DND-41 (cell line): ENCODE measurements around the gene PCDH9.

Source experiments
- ATAC-seq: fragments of 200-7000 bp; cut with Tn5 transposase; 3 replicates; pipeline ENCODE4 v1.9.1; 2021; ENCODE audit warnings: low read depth; ENCODE audit not compliant: insufficient read depth
- DNase-seq: peaks from one replicate; pipeline ENCODE4 v3.0.0-alpha.2; 2020
- H2AFZ ChIP-seq: 2 replicates; pipeline ENCODE4 v1.6.0; 2012; ENCODE audit warnings: low read depth, low read length
- H3K27ac ChIP-seq: 2 replicates; pipeline ENCODE4 v1.5.1; 2012; ENCODE audit warnings: low read length, inconsistent platforms
- H3K27me3 ChIP-seq: fragments of 200-600 bp; sonication (generic); 2 replicates; pipeline ENCODE4 v1.6.0; 2012; ENCODE audit warnings: low read length, mild to moderate bottlenecking, inconsistent platforms; ENCODE audit not compliant: insufficient read depth, poor library complexity
- H3K36me3 ChIP-seq: 2 replicates; pipeline ENCODE4 v1.5.1; 2012; ENCODE audit warnings: low read length, inconsistent platforms; ENCODE audit not compliant: insufficient read depth
- H3K4me1 ChIP-seq: 2 replicates; pipeline ENCODE4 v1.5.1; 2012; ENCODE audit warnings: mild to moderate bottlenecking, low read length; ENCODE audit not compliant: insufficient read depth
- H3K4me2 ChIP-seq: 2 replicates; pipeline ENCODE4 v1.6.0; 2012; ENCODE audit warnings: mild to moderate bottlenecking, moderate library complexity, low read length, inconsistent platforms; ENCODE audit not compliant: insufficient read depth
- H3K4me3 ChIP-seq, 2 experiments: fragments of 200-600 bp in 1 of 2; shearing (Covaris generic) in 1 of 2; 2 replicates each; pipeline ENCODE4 v1.5.1; 2012 to 2016; ENCODE audit warnings: inconsistent platforms in 2 of 2, low read length in 2 of 2, mild to moderate bottlenecking in 2 of 2, low read depth in 1 of 2, moderate library complexity in 1 of 2
- H3K79me2 ChIP-seq: 2 replicates; pipeline ENCODE4 v1.6.0; 2012; ENCODE audit warnings: low read length, inconsistent platforms; ENCODE audit not compliant: insufficient read depth
- H3K9ac ChIP-seq: 2 replicates; pipeline ENCODE4 v1.6.0; 2012; ENCODE audit warnings: low read depth, mild to moderate bottlenecking, inconsistent platforms, low read length, moderate library complexity
- H3K9me3 ChIP-seq: 2 replicates; pipeline ENCODE4 v1.5.1; 2012; ENCODE audit warnings: low read length, moderate library complexity, mild to moderate bottlenecking, inconsistent platforms; ENCODE audit not compliant: insufficient read depth, severe bottlenecking
- H4K20me1 ChIP-seq: 2 replicates; pipeline ENCODE4 v1.6.0; 2012; ENCODE audit warnings: low read length; ENCODE audit not compliant: insufficient read depth
- CTCF ChIP-seq: IDR thresholded peaks from 2 replicates; pipeline ENCODE4 v1.5.1; 2012; ENCODE audit warnings: borderline replicate concordance, low read length, moderate library complexity, mild to moderate bottlenecking; ENCODE audit not compliant: poor library complexity, severe bottlenecking; ENCODE audit errors: extremely low read depth
- EZH2 ChIP-seq: IDR thresholded peaks from 3 replicates; pipeline ENCODE4 v1.6.1; 2012; ENCODE audit warnings: borderline replicate concordance, low read depth, mild to moderate bottlenecking, moderate library complexity, low read length, inconsistent platforms; ENCODE audit not compliant: severe bottlenecking

Gene PCDH9

GRCh38 chr13:66803013-66803807 lies 426.9 kb downstream of the PCDH9 start:
- Histone ChIP-seq H3K9ac (no peak overlapping the region), H3K27me3 (no peaks in the 10 kb centered on the region), H4K20me1 (no peaks in the 10 kb centered on the region), H3K27ac (no peak overlapping the region), H3K4me1 (no peaks in the 10 kb centered on the region), H3K36me3 (no peaks in the 10 kb centered on the region), H3K4me3 (no peak overlapping the region), H3K4me2 (no peak overlapping the region), H3K79me2 (no peaks in the 10 kb centered on the region), H2AFZ (0 out of 2 replicates have a peak overlapping the region, but pooled peaks have one; percentile 19), H3K9me3 (no peaks in the 10 kb centered on the region)
- DNase-seq, result no peak
- TF ChIP-seq EZH2 (no peak), CTCF (no peak)
- no peak for ATAC-seq

GRCh38 chr13:66795636-66796035 lies 434.5 kb downstream of the PCDH9 start:
- no peak overlapping the region for H3K27ac ChIP-seq
- H3K36me3 ChIP-seq, result no peaks in the 10 kb centered on the region
- no peak overlapping the region for H3K4me3 ChIP-seq
- no peaks in the 10 kb centered on the region for H3K79me2 ChIP-seq
- ATAC-seq, result no peak
- H4K20me1 ChIP-seq, result no peaks in the 10 kb centered on the region
- H3K4me1 ChIP-seq, result no peaks in the 10 kb centered on the region
- H3K4me2 ChIP-seq, result no peak overlapping the region
- no peak overlapping the region for H3K9ac ChIP-seq
- no peaks in the 10 kb centered on the region for H3K9me3 ChIP-seq
- H2AFZ ChIP-seq, result peak overlapping the region; percentile 22; the same call in 1 of the 2 replicates
- no peak for DNase-seq
- TF ChIP-seq EZH2 (no peak), CTCF (no peak)
- no peaks in the 10 kb centered on the region for H3K27me3 ChIP-seq

- ATAC-seq (no peak), DNase-seq (no peak)
- H4K20me1 ChIP-seq, result no peaks in the 10 kb centered on the region
- no peak overlapping the region for H3K4me2 ChIP-seq
- H2AFZ ChIP-seq, result no peak overlapping the region
- H3K36me3 ChIP-seq, result no peaks in the 10 kb centered on the region
- no peaks in the 10 kb centered on the region for H3K9me3 ChIP-seq
- no peaks in the 10 kb centered on the region for H3K79me2 ChIP-seq
- H3K27ac ChIP-seq, result no peak overlapping the region
- H3K4me3 ChIP-seq, result no peak overlapping the region
- H3K4me1 ChIP-seq, result no peaks in the 10 kb centered on the region
- H3K9ac ChIP-seq, result no peak overlapping the region
- TF ChIP-seq CTCF (no peak), EZH2 (no peak)
- no peaks in the 10 kb centered on the region for H3K27me3 ChIP-seq
Measured at GRCh38 chr13:66794340-66795031, 435.6 kb downstream of the PCDH9 start.
